ENCODE results near the gene TRAPPC14.

DNA sequence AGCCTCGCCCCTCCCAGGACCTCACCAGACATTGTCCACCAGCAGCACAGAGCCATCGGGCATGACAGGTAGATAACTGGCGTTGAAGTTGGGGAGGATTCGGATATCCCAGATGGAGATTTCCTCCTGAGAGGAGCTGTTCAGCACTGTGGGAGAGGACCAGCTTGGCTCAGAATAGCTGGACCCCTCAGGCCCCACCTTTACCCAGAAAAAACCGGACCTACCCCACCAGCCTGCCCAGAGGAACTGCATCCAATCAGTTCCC, 1.5 kb downstream of the TRAPPC14 start:
- TF ChIP-seq, protein P1, sequence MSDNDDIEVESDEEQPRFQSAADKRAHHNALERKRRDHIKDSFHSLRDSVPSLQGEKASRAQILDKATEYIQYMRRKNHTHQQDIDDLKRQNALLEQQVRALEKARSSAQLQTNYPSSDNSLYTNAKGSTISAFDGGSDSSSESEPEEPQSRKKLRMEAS (IDR thresholded peaks at IDR 0.05; ENCODE audit: low read depth): no peak
- TF ChIP-seq GABPA (IDR thresholded peaks at IDR 0.05; ENCODE audit: low read depth) (no peak), POLR2AphosphoS5 (IDR thresholded peaks at IDR 0.05; ENCODE audit: low read depth, low read length) (no peak), YY1 (IDR thresholded peaks at IDR 0.05; ENCODE audit: low read depth) (no peak), RAD21 (IDR thresholded peaks at IDR 0.05; ENCODE audit: low read length) (no peak), RXRA (IDR thresholded peaks at IDR 0.05; ENCODE audit: borderline replicate concordance, low read depth) (no peak), NFIC (IDR thresholded peaks at IDR 0.05; ENCODE audit: borderline replicate concordance) (no peak)
- TF ChIP-seq, protein P2, sequence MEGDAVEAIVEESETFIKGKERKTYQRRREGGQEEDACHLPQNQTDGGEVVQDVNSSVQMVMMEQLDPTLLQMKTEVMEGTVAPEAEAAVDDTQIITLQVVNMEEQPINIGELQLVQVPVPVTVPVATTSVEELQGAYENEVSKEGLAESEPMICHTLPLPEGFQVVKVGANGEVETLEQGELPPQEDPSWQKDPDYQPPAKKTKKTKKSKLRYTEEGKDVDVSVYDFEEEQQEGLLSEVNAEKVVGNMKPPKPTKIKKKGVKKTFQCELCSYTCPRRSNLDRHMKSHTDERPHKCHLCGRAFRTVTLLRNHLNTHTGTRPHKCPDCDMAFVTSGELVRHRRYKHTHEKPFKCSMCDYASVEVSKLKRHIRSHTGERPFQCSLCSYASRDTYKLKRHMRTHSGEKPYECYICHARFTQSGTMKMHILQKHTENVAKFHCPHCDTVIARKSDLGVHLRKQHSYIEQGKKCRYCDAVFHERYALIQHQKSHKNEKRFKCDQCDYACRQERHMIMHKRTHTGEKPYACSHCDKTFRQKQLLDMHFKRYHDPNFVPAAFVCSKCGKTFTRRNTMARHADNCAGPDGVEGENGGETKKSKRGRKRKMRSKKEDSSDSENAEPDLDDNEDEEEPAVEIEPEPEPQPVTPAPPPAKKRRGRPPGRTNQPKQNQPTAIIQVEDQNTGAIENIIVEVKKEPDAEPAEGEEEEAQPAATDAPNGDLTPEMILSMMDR (IDR thresholded peaks at IDR 0.05): no peak
